ENCODE data around the gene MPZL1.

Gene MPZL1

DNA sequence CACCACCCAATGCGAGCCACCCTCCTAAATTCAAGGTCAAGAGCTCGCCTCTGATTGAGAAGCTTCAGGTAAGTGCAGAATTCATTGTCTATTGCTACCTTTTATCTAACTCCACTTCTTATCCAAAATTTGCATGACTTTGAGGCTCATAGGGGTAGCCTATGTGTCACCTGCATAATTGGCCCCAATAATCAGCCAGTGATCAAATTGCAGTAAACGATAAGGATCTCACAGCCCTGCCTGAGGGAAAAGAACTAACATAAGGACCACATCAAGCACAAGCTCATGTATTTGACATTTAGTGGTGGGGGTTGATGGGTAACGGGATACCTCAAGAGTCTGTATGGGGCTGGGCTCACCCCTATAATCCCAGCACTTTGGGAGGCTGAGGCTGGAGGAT lies 31.7 kb upstream of the MPZL1 start:
- TF ChIP-seq, protein P1, sequence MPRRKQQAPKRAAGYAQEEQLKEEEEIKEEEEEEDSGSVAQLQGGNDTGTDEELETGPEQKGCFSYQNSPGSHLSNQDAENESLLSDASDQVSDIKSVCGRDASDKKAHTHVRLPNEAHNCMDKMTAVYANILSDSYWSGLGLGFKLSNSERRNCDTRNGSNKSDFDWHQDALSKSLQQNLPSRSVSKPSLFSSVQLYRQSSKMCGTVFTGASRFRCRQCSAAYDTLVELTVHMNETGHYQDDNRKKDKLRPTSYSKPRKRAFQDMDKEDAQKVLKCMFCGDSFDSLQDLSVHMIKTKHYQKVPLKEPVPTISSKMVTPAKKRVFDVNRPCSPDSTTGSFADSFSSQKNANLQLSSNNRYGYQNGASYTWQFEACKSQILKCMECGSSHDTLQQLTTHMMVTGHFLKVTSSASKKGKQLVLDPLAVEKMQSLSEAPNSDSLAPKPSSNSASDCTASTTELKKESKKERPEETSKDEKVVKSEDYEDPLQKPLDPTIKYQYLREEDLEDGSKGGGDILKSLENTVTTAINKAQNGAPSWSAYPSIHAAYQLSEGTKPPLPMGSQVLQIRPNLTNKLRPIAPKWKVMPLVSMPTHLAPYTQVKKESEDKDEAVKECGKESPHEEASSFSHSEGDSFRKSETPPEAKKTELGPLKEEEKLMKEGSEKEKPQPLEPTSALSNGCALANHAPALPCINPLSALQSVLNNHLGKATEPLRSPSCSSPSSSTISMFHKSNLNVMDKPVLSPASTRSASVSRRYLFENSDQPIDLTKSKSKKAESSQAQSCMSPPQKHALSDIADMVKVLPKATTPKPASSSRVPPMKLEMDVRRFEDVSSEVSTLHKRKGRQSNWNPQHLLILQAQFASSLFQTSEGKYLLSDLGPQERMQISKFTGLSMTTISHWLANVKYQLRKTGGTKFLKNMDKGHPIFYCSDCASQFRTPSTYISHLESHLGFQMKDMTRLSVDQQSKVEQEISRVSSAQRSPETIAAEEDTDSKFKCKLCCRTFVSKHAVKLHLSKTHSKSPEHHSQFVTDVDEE (CRISPR knock-in tag; IDR thresholded peaks at IDR 0.05) = no peak
- TF ChIP-seq ZC3H10 (CRISPR knock-in tag; IDR thresholded peaks at IDR 0.05) = no peak
- TF ChIP-seq ZNF70 (CRISPR knock-in tag; IDR thresholded peaks at IDR 0.05) = no peak
- no peak for TF ChIP-seq ARNTL (CRISPR knock-in tag; IDR thresholded peaks at IDR 0.05; ENCODE audit: borderline replicate concordance, low read depth)
- TF ChIP-seq BACH2 (CRISPR knock-in tag; IDR thresholded peaks at IDR 0.05; ENCODE audit: borderline replicate concordance) = no peak
- TF ChIP-seq, protein P2, sequence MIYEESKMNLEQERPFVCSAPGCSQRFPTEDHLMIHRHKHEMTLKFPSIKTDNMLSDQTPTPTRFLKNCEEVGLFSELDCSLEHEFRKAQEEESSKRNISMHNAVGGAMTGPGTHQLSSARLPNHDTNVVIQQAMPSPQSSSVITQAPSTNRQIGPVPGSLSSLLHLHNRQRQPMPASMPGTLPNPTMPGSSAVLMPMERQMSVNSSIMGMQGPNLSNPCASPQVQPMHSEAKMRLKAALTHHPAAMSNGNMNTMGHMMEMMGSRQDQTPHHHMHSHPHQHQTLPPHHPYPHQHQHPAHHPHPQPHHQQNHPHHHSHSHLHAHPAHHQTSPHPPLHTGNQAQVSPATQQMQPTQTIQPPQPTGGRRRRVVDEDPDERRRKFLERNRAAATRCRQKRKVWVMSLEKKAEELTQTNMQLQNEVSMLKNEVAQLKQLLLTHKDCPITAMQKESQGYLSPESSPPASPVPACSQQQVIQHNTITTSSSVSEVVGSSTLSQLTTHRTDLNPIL (CRISPR knock-in tag; IDR thresholded peaks at IDR 0.05; ENCODE audit: low read depth) = no peak
- no peak for TF ChIP-seq ESRRG (CRISPR knock-in tag; IDR thresholded peaks at IDR 0.05)
- TF ChIP-seq SNAI2 (CRISPR knock-in tag; IDR thresholded peaks at IDR 0.05) = no peak
- TF ChIP-seq ZNF565 (CRISPR knock-in tag; conservative IDR thresholded peaks at IDR 0.05; ENCODE audit: low read depth) = no peak
- TF ChIP-seq RARB (CRISPR knock-in tag; IDR thresholded peaks at IDR 0.05) = no peak
- TF ChIP-seq, protein P3, sequence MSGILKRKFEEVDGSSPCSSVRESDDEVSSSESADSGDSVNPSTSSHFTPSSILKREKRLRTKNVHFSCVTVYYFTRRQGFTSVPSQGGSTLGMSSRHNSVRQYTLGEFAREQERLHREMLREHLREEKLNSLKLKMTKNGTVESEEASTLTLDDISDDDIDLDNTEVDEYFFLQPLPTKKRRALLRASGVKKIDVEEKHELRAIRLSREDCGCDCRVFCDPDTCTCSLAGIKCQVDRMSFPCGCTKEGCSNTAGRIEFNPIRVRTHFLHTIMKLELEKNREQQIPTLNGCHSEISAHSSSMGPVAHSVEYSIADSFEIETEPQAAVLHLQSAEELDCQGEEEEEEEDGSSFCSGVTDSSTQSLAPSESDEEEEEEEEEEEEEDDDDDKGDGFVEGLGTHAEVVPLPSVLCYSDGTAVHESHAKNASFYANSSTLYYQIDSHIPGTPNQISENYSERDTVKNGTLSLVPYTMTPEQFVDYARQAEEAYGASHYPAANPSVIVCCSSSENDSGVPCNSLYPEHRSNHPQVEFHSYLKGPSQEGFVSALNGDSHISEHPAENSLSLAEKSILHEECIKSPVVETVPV (CRISPR knock-in tag; IDR thresholded peaks at IDR 0.05) = no peak
- no peak for TF ChIP-seq TCF4 (CRISPR knock-in tag; IDR thresholded peaks at IDR 0.05; ENCODE audit: borderline replicate concordance)
- TF ChIP-seq, protein P4, sequence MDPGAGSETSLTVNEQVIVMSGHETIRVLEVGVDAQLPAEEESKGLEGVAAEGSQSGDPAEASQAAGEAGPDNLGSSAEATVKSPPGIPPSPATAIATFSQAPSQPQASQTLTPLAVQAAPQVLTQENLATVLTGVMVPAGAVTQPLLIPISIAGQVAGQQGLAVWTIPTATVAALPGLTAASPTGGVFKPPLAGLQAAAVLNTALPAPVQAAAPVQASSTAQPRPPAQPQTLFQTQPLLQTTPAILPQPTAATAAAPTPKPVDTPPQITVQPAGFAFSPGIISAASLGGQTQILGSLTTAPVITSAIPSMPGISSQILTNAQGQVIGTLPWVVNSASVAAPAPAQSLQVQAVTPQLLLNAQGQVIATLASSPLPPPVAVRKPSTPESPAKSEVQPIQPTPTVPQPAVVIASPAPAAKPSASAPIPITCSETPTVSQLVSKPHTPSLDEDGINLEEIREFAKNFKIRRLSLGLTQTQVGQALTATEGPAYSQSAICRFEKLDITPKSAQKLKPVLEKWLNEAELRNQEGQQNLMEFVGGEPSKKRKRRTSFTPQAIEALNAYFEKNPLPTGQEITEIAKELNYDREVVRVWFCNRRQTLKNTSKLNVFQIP (CRISPR knock-in tag; IDR thresholded peaks at IDR 0.05; ENCODE audit: borderline replicate concordance, low read depth) = no peak
- TF ChIP-seq GLIS3 (CRISPR knock-in tag; IDR thresholded peaks at IDR 0.05) = no peak
- TF ChIP-seq ZNF8 (CRISPR knock-in tag; IDR thresholded peaks at IDR 0.05) = no peak
- no peak for TF ChIP-seq ISL1 (CRISPR knock-in tag; IDR thresholded peaks at IDR 0.05)
- no peak for TF ChIP-seq PPARA (CRISPR knock-in tag; IDR thresholded peaks at IDR 0.05; ENCODE audit: borderline replicate concordance)
- TF ChIP-seq, protein P5, sequence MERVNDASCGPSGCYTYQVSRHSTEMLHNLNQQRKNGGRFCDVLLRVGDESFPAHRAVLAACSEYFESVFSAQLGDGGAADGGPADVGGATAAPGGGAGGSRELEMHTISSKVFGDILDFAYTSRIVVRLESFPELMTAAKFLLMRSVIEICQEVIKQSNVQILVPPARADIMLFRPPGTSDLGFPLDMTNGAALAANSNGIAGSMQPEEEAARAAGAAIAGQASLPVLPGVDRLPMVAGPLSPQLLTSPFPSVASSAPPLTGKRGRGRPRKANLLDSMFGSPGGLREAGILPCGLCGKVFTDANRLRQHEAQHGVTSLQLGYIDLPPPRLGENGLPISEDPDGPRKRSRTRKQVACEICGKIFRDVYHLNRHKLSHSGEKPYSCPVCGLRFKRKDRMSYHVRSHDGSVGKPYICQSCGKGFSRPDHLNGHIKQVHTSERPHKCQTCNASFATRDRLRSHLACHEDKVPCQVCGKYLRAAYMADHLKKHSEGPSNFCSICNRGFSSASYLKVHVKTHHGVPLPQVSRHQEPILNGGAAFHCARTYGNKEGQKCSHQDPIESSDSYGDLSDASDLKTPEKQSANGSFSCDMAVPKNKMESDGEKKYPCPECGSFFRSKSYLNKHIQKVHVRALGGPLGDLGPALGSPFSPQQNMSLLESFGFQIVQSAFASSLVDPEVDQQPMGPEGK (CRISPR knock-in tag; IDR thresholded peaks at IDR 0.05; ENCODE audit: borderline replicate concordance) = no peak
- no peak for TF ChIP-seq CSDC2 (CRISPR knock-in tag; IDR thresholded peaks at IDR 0.05)
- no peak for TF ChIP-seq OSR1 (CRISPR knock-in tag; IDR thresholded peaks at IDR 0.05)
- no peak for ATAC-seq

DNA sequence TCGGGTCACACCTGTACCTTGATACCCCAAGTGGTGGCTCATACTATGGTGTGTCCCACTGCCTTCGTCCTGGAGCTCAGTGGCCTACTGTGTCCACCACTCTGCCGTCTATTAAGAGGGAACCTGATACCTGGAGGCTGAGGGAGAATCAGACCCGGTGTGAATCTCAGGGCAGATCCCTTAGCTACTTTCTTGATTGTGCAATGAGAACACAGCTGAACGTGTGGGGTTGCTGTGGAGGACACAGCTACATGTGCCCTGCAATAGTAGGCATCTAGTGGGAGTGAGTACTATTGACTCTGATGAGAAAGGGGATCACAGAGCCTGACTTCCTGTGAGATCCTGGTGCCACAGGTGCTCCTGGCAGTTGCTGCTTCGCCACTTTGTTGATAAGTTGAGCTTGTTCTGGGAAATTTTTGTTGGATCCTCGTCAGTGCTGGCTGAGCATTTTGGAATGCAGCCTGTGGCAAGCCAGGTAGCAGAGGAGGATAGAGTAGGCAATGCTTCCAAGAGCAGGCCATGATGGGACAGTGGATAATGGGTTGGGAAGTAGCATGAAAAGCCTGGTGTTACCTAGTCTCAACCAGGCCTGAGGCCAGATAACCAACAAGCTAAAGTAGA lies 28.2 kb upstream of the MPZL1 start:
- ATAC-seq = no peak
- TF ChIP-seq, protein P2 (CRISPR knock-in tag; IDR thresholded peaks at IDR 0.05; ENCODE audit: low read depth) = no peak
- TF ChIP-seq BACH2 (CRISPR knock-in tag; IDR thresholded peaks at IDR 0.05; ENCODE audit: borderline replicate concordance) (no peak), GLIS3 (CRISPR knock-in tag; IDR thresholded peaks at IDR 0.05) (no peak), TOX (CRISPR knock-in tag; IDR thresholded peaks at IDR 0.05; ENCODE audit: borderline replicate concordance) (no peak), RARB (CRISPR knock-in tag; IDR thresholded peaks at IDR 0.05) (no peak), TCF4 (CRISPR knock-in tag; IDR thresholded peaks at IDR 0.05; ENCODE audit: borderline replicate concordance) (no peak), ZFP3 (CRISPR knock-in tag; IDR thresholded peaks at IDR 0.05) (no peak), ZC3H10 (CRISPR knock-in tag; IDR thresholded peaks at IDR 0.05) (no peak), ARNTL (CRISPR knock-in tag; IDR thresholded peaks at IDR 0.05; ENCODE audit: borderline replicate concordance, low read depth) (no peak), ESRRG (CRISPR knock-in tag; IDR thresholded peaks at IDR 0.05) (no peak), SNAI2 (CRISPR knock-in tag; IDR thresholded peaks at IDR 0.05) (no peak), ZNF8 (CRISPR knock-in tag; IDR thresholded peaks at IDR 0.05) (no peak)
- TF ChIP-seq, protein P4 (CRISPR knock-in tag; IDR thresholded peaks at IDR 0.05; ENCODE audit: borderline replicate concordance, low read depth) = no peak
